Esophagus squamous epithelium (tissue), 4 donors: ENCODE measurements around the gene UBE2J2.

ENCODE experiments used
- CTCF ChIP-seq, 6 experiments: fragments of 450-650 bp in 4 of 6; fragments of 200-600 bp in 2 of 6; sonication (generic) in 2 of 6; IDR thresholded peaks; one replicate each; pipeline ENCODE4 v1.5.1; 2016 to 2019; ENCODE audit warnings: antibody characterized with exemption in 6 of 6, mild to moderate bottlenecking in 4 of 6, moderate library complexity in 4 of 6
- POLR2A ChIP-seq, 4 donors: fragments of 450-650 bp; IDR thresholded peaks; one replicate each; pipeline ENCODE4 v1.6.1; 2017; ENCODE audit warnings: antibody characterized with exemption in 4 of 4, mild to moderate bottlenecking in 4 of 4, moderate library complexity in 3 of 4

- TF ChIP-seq CTCF (IDR thresholded peaks at IDR 0.05) = no peak
- TF ChIP-seq POLR2A (IDR thresholded peaks at IDR 0.05) = no peak
Observed at GRCh38 chr1:1219341-1219740, 54.3 kb downstream of the UBE2J2 start.
